Stimulated activated CD4-positive, alpha-beta T cell treated with anti-CD3 and anti-CD28 coated beads, Interleukin-4, amount 100 ng/mL, for 24 hours (primary cell): ENCODE results near the gene HAT1.

ENCODE experiments used
- DNase-seq: peaks from one replicate; pipeline ENCODE4 v3.0.0-alpha.2; 2020

Gene HAT1

DNA sequence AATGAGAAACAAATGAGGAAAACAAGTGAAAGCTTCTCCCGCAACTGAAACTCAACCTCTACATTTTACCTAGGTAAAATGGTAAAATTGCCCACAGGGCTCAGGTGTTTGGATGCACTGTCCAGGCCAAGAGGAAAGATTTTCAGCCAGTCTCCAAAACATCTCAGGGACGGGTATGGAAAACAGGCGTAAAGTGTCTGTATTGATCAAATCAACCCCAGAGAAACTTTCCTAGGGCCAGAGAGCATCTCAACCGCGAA lies 361 bp upstream of the HAT1 start:
- DNase-seq, result no peak

- no peak for DNase-seq
These were observed 945 bp downstream of the HAT1 start for GRCh38 chr2:171923206-171923605.

GRCh38 chr2:171924170-171924942 lies 2.1 kb downstream of the HAT1 start:
- no peak for DNase-seq

DNA sequence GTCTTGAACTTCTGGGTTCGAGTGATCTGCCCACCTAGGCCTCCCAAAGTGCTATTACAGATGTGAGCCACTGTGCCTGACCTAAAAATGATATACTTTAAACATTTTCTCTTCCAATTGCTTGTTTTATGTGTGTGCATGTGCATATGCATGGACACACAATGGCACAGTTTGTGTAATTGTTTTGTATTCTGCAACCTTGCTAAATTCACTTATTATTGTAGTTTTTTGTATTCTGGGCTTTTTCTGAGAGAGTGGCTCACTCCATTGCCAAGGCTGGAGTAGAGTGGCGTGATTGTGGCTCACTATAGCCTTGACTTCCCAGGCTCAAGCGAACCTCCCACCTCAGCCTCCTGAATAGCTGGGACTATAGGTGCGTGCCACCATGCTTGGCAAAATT lies 8.1 kb downstream of the HAT1 start:
- DNase-seq, result no peak

- DNase-seq, result no peak
These were observed 16.9 kb downstream of the HAT1 start for GRCh38 chr2:171939058-171939742.

DNA sequence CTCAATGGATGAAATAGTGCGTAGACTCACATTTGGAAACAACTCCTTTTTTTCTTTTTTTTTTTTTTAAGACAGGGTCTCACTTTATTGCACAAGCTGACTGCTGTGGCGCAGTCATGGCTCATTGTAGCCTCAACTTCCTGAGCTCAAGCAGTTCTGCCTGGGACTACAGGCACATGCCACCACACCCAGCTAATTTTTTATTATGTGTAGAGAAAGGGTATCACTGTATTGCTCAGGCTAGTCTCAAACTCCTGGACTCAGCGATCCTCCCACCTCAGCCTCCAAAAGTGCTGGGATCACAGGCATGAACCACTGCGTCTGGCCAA lies 17.4 kb downstream of the HAT1 start:
- DNase-seq, result no peak

DNA sequence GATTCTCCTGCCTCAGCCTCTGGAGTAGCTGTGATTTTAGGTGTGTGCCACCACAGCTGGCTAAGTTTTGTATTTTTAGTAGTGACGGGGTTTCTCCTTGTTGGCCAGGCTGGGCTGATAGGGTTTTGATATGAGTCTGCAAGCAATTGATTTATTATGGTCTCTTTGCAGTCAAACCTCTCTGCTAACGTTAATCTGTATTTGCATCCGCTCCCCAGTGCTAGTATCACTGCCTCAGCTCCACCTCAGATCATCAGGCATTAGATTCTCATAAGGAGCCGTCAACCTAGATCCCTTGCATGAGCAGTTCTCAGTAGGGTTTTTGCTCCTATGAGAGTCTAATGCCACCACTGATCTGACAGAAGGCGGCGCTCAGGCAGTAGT lies 19.0 kb downstream of the HAT1 start:
- no peak for DNase-seq

DNA sequence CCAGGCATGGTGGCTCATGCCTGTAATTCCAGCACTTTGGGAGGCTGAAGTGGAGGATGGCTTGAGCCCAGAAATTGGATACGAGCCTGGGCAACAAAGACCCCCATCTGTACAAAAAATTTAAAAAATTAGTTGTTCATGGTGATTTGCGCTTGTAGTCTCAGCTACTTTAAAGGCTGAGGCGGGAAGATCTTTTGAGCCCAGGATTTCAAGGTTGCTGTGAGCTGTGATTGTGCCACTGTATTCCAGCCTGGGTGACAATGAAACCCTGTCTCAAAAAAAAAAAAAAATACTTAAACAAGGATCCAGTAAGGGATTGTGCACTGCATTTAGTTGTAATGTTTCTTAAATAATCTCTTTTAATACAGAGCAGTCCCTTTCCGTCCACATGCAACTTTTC lies 21.6 kb downstream of the HAT1 start:
- DNase-seq, result no peak

DNA sequence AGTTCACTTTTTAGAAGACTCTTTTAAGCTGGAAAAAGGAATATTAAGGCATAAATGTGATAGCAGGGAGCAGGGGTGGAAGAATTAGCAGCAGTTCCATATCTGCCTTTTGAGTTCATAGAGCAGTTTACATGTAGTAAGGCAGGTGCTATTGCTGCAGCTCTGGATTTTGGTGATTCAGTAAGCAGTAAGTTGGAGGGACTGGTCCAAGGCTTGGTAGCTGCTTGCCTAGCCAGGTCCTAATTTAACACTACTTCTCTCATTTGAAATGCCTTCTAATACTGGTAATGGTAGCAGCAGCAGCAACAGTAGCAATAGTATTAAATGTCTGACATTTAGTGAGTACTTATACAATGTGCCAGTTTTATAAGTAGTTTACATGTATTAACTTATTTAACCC lies 30.0 kb downstream of the HAT1 start:
- no peak for DNase-seq

DNA sequence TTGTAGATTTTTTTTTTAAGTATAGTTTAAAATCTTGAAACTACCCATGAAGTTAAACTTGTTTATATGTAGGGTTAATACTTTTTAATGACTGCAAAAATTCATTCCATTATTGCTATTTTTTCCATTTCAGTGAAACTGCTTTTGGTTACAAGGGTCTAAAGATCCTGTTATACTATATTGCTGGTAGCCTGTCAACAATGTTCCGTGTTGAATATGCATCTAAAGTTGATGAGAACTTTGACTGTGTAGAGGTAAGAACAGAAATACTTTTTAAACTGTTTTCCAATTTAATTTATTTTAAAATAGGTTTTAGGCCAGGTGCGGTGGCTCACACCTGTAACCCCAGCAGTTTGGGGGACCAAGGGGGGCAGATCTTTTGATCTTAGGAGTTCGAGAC lies 30.5 kb downstream of the HAT1 start:
- no peak for DNase-seq

GRCh38 chr2:171956135-171956825 lies 34.0 kb downstream of the HAT1 start:
- no peak for DNase-seq

DNA sequence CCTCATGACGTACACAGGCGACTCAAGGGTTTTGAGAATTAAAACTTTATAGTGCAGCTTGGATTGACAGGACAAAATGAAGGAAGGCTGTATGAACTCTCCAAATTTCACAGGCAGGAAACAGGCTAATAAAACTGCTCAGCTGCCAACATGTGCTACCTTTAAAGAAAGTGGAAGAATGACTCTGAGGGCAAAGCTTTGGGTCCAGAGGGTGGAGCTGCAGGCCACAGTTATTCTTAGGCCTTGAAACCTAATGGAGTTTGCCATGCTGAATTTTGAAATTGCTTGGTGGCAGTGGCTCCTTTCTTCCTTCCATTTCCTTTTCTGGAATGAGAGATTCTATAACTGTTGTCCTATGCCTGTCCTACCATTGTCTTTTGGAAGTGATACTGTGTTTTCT lies 34.8 kb downstream of the HAT1 start:
- no peak for DNase-seq

DNA sequence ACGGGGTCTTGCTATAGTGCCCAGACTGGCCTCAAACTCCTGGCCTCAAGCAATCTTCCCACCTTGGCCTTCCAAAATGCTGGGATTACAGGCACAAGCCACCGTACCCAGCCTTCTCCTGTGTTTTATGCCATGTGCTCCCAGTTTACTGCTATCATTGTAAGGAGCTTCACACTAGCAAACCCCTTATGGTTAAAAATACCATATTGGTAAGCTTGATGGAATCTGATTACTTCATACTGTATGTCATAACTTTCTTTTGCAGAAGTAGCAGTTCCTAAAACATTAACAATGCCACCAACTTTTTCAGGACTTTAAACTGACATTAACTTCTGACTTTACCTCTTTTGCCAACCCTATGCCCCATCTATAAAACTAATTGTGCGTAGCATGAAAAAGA lies 36.2 kb downstream of the HAT1 start:
- DNase-seq, result no peak

- DNase-seq, result no peak
These were observed 37.7 kb downstream of the HAT1 start for GRCh38 chr2:171959998-171960397.

DNA sequence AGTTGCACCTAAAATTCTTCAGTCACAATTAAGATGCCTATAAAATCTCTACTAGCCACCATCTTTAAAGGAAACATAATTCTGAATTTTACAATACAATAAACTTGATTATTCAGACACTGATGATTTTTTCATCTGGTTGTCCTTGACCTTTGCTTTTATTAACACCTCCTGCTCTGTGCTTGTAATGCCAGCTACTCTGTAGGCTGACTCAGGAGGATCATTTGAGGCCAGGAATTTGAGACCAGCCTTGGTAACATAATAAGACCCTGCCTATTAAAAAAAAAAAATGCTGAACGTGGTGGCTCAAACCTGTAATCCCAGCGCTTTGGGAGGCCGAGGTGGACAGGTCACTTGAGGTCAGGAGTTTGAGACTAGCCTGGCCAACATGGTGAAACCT lies 38.3 kb downstream of the HAT1 start:
- no peak for DNase-seq

GRCh38 chr2:171963198-171963597 lies 40.9 kb downstream of the HAT1 start:
- no peak for DNase-seq

DNA sequence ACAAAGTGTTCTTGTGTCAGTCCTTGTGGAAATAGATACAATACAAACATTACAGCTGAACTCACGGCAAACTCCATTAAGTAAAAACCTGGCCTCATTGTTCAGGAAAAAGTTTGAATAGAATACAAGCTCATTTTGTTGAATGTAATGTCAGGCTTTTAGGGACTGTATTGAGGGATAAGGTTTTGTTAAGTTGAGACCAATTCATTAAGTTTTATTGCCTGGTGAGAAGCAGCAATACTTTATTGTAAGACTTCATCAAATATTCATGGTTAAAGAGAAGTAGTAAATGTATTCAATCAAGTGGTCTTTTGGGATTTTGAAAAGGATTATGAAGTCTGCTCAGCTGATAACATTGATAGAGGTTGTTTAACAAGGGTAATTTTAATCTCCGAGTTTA lies 42.0 kb downstream of the HAT1 start:
- no peak for DNase-seq

GRCh38 chr2:171965238-171965637 lies 43.0 kb downstream of the HAT1 start:
- DNase-seq, result no peak

DNA sequence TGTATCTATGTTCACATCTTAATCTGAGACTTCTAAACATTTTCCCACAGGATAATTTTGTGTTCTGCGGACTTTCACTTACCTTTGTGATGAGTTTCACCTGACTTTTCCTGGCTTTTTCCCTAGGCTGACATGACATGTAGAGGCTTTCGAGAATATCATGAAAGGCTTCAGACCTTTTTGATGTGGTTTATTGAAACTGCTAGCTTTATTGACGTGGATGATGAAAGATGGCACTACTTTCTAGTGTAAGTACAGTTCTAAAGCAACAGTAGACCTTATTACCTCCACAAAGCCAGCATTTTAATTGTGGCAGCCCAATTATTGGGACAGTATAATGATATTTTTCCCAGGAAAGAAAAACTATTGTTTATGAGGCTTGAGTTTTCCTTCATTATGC lies 43.4 kb downstream of the HAT1 start:
- DNase-seq, result no peak

GRCh38 chr2:171966235-171966634 lies 44.0 kb downstream of the HAT1 start:
- no peak for DNase-seq

- no peak for DNase-seq
These were observed 44.4 kb downstream of the HAT1 start for GRCh38 chr2:171966688-171967087.

DNA sequence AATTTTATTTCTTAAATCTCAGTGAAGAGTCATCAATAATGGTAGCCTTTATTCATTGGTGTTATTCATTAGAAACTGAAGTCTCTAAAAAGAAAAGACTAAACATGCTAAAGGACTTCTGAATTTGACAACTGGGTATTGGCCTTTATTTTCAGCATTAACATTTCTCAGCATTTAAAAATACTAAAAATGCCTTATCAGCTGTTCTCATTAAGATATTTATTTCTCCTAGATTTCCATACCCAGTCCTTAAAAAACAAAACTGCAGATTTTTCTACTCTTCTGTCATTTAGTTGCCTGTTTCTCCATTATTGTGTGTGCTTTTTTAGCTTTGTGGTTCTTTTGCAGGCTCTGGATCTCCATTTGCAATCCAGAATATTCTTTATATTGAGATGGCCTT lies 46.2 kb downstream of the HAT1 start:
- DNase-seq, result no peak

DNA sequence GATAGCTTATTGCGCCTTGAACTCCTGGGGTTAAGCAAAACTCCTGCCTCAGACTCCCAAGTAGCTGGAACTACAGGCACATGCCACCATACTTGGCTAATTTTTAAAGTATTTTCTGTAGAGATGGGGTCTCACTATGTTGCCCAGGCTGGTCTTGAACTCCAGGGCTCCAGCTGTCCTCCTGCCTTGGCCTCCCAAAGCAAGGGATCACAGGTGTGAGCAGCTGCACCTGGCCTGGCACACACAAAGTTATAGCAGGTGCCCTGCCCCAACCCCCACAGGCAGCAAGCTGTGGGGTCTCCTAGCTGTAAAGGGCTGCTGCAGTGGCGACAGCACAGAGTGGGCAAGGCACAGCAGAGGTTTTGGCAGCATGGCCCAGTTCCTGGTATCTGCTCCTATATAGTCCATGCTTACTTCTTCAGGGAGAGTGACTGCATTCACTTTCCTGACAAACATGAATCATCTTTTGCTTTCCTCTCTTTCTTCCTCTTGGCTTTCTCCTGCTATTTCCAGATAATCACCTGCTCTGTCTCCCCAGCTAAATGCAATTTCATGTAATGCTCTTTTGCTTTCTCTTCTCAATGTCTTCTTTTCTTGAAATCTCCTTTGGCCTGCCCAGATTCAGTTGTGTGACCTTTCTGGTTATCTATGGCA lies 50.2 kb downstream of the HAT1 start:
- no peak for DNase-seq

DNA sequence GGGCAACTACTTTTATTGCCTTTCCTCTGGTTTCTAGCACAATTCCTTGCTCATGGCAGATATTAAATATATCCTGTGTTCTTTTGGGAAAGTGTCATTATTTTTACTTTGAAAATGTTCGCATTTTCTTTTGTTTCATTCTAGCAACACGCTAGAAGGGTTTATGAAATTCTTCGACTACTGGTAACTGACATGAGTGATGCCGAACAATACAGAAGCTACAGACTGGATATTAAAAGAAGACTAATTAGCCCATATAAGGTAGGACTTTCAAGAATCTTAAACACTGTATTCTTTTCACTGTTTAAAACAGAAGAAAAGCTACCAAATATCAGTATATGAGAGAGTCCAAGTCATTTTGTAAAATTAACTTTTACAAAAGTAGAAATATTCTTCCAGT lies 56.8 kb downstream of the HAT1 start:
- DNase-seq, result no peak
